DOHH2 (cell line): ENCODE results near the gene XRCC2.

ENCODE experiments used
- H3F3A ChIP-seq: fragments of 200-600 bp; sonication (generic), shearing (Covaris generic); 2 replicates; pipeline ENCODE4 v1.6.0; 2016; ENCODE audit warnings: antibody characterized with exemption, mild to moderate bottlenecking; ENCODE audit not compliant: control insufficient read depth, insufficient read depth
- H3K27ac ChIP-seq: fragments of 200-600 bp; sonication (generic); 2 replicates; pipeline ENCODE4 v1.5.1; 2014; ENCODE audit warnings: low read depth, mild to moderate bottlenecking, low read length, moderate library complexity
- H3K27me3 ChIP-seq: fragments of 200-600 bp; sonication (generic); 2 replicates; pipeline ENCODE4 v1.6.1; 2014; ENCODE audit warnings: mild to moderate bottlenecking, low read length, mixed read lengths; ENCODE audit not compliant: control insufficient read depth
- H3K36me3 ChIP-seq: fragments of 200-600 bp; sonication (generic); 2 replicates; pipeline ENCODE4 v1.6.1; 2014; ENCODE audit warnings: mild to moderate bottlenecking, low read length, moderate library complexity, mixed read lengths; ENCODE audit not compliant: control insufficient read depth
- H3K4me1 ChIP-seq: fragments of 200-600 bp; sonication (generic); 2 replicates; pipeline ENCODE4 v1.6.1; 2014; ENCODE audit warnings: mild to moderate bottlenecking, low read length, mixed read lengths; ENCODE audit not compliant: control insufficient read depth
- H3K4me2 ChIP-seq: fragments of 200-600 bp; sonication (generic); 2 replicates; pipeline ENCODE4 v1.6.0; 2014; ENCODE audit warnings: mild to moderate bottlenecking, low read length, moderate library complexity
- H3K4me3 ChIP-seq: fragments of 200-600 bp; sonication (generic); 2 replicates; pipeline ENCODE4 v1.5.1; 2014; ENCODE audit warnings: mild to moderate bottlenecking, low read length, mixed read lengths
- H3K79me2 ChIP-seq: fragments of 200-600 bp; sonication (generic); 2 replicates; pipeline ENCODE4 v1.6.1; 2014; ENCODE audit warnings: mild to moderate bottlenecking, low read length, mixed read lengths; ENCODE audit not compliant: control insufficient read depth
- H3K9me2 ChIP-seq: fragments of 200-600 bp; sonication (generic); replicated peaks from 2 replicates; pipeline ENCODE4 v1.6.1; 2014; ENCODE audit warnings: mild to moderate bottlenecking, low read length, mixed read lengths; ENCODE audit not compliant: control insufficient read depth
- H3K9me3 ChIP-seq: fragments of 200-600 bp; sonication (generic); 2 replicates; pipeline ENCODE4 v1.6.1; 2014; ENCODE audit warnings: antibody characterized with exemption, low read length, mixed read lengths; ENCODE audit not compliant: control insufficient read depth, insufficient read depth
- H4K20me1 ChIP-seq: fragments of 200-600 bp; sonication (generic); 2 replicates; pipeline ENCODE4 v1.6.0; 2014; ENCODE audit warnings: low read depth, mild to moderate bottlenecking, antibody characterized with exemption, low read length, moderate library complexity; ENCODE audit not compliant: control insufficient read depth, insufficient read depth
- CTCF ChIP-seq: fragments of 200-600 bp; sonication (generic); IDR thresholded peaks from one replicate; pipeline ENCODE4 v1.5.1; 2014; ENCODE audit warnings: antibody characterized with exemption, mild to moderate bottlenecking, low read depth, low read length; ENCODE audit not compliant: poor library complexity, severe bottlenecking
- EZH2phosphoT487 ChIP-seq: fragments of 200-600 bp; sonication (generic); IDR thresholded peaks from 2 replicates; pipeline ENCODE4 v1.6.1; 2017; ENCODE audit warnings: borderline replicate concordance, mild to moderate bottlenecking, antibody characterized with exemption, low read length, moderate library complexity, mixed read lengths

XRCC2 gene

GRCh38 chr7:152711444-152711944 is 35.6 kb upstream of the XRCC2 start:
- Histone ChIP-seq H3K4me3 (no peak overlapping the region), H3K27me3 (peaks cover 2% of the 10 kb centered on the region; the same call in 1 of the 2 replicates)

GRCh38 chr7:152710153-152710442 is 34.2 kb upstream of the XRCC2 start:
- H3K27ac ChIP-seq, result no peak overlapping the region
- peaks cover 2% of the 10 kb centered on the region; the same call in 1 of the 2 replicates for H3K27me3 ChIP-seq
- no peak overlapping the region for H3K4me2 ChIP-seq
- peaks cover 4% of the 10 kb centered on the region; the same call in 1 of the 2 replicates for H3K9me3 ChIP-seq
- no peaks in the 10 kb centered on the region for H3K9me2 ChIP-seq
- no peaks in the 10 kb centered on the region for H3F3A ChIP-seq
- 0 out of 2 replicates have a peak, but pooled peaks cover 6% of the 10 kb centered on the region for H3K4me1 ChIP-seq
- no peaks in the 10 kb centered on the region for H3K36me3 ChIP-seq
- H4K20me1 ChIP-seq, result no peaks in the 10 kb centered on the region
- no peak overlapping the region for H3K4me3 ChIP-seq
- no peaks in the 10 kb centered on the region for H3K79me2 ChIP-seq
- no peak for TF ChIP-seq CTCF
- no peak for TF ChIP-seq EZH2phosphoT487

More at GRCh38 chr7:152711444-152711944, 35.6 kb upstream of the XRCC2 start:
- Histone ChIP-seq H3K79me2 (no peaks in the 10 kb centered on the region), H3K9me3 (no peaks in the 10 kb centered on the region), H3K9me2 (no peaks in the 10 kb centered on the region), H4K20me1 (no peaks in the 10 kb centered on the region), H3K4me1 (0 out of 2 replicates have a peak, but pooled peaks cover 4% of the 10 kb centered on the region), H3K27ac (no peak overlapping the region), H3K4me2 (no peak overlapping the region), H3F3A (no peaks in the 10 kb centered on the region), H3K36me3 (no peaks in the 10 kb centered on the region)
- TF ChIP-seq CTCF (no peak), EZH2phosphoT487 (no peak)

GRCh38 chr7:152709287-152710152 is 33.6 kb upstream of the XRCC2 start:
- H3K4me2 ChIP-seq, result no peak overlapping the region
- no peak overlapping the region for H3K27ac ChIP-seq
- H3K36me3 ChIP-seq, result no peaks in the 10 kb centered on the region
- H3K27me3 ChIP-seq, result peaks cover 2% of the 10 kb centered on the region; the same call in 1 of the 2 replicates
- H3K9me3 ChIP-seq, result peaks cover 10% of the 10 kb centered on the region; the same call in 1 of the 2 replicates
- no peaks in the 10 kb centered on the region for H4K20me1 ChIP-seq
- TF ChIP-seq CTCF (no peak), EZH2phosphoT487 (no peak)
- H3F3A ChIP-seq, result no peaks in the 10 kb centered on the region
- no peak overlapping the region for H3K4me3 ChIP-seq
- no peaks in the 10 kb centered on the region for H3K79me2 ChIP-seq
- 0 out of 2 replicates have a peak, but pooled peaks cover 6% of the 10 kb centered on the region for H3K4me1 ChIP-seq
- H3K9me2 ChIP-seq, result no peaks in the 10 kb centered on the region
